NCI-H1436 treated with DMSO at 0.1 percent for 48 hours (cell line): ENCODE measurements around the gene ARHGEF4.

Experiments used
- DNase-seq: peaks from one replicate; lab custom pipeline; 2025; lab: John Stamatoyannopoulos, UW

The ARHGEF4 gene, protein sequence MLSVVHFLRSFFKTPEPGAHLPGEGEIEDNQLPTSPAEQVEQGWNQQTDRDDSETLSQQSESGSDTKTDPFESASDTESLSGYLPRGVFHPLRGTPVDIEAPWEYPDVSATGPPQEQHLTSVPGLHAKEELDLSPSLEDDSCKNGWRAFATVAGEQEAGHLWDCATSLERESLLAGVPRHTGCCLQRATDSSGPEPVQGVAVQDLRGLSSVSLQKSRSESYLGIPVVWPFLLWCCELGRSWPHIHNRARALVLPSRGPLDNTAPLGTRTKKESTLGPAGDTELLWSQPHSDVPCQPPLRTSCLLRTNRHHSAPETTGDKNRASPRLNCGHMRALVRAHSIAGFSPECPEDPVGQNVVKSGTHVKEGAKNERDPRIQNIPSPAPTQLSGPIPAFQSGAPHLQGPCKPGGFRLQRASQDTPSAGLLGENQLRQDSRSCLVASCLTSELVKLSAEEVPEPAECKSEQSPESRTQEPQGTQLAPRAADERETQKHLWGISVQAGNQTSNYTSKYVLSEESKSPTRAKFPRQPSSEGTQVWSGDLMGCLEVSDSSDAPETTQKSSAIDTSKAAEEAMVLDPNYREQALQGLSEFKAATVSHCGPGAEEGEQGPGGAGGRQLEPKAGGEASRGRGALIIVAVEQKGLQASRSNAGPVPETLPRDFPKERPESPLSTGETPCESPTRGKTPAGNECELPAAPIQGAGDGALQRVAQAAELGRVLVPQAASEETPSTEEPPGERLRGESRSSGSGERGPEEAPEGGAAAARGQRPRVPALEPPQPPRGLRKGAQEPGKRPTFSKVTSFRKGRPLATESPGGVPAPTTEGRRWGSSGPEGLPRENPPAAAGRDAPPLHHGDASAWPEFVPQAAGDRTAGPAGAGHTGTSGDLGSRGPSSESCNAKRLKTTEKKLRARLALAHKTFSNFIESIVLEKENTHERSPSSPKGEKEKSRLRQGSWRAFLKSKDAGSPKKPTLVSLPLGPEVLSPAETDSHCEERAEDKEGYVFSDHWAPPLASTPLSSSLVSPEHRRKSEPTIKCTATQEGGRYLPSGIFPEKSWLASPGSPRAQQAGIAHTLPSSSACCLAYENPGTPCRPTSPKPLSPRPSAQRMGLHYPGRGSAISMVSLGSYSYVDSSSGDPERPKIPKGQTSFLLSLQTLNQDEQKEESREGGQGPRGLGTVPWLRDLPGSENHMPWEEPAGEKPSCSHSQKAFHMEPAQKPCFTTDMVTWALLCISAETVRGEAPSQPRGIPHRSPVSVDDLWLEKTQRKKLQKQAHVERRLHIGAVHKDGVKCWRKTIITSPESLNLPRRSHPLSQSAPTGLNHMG (N-terminal part only)

DNA sequence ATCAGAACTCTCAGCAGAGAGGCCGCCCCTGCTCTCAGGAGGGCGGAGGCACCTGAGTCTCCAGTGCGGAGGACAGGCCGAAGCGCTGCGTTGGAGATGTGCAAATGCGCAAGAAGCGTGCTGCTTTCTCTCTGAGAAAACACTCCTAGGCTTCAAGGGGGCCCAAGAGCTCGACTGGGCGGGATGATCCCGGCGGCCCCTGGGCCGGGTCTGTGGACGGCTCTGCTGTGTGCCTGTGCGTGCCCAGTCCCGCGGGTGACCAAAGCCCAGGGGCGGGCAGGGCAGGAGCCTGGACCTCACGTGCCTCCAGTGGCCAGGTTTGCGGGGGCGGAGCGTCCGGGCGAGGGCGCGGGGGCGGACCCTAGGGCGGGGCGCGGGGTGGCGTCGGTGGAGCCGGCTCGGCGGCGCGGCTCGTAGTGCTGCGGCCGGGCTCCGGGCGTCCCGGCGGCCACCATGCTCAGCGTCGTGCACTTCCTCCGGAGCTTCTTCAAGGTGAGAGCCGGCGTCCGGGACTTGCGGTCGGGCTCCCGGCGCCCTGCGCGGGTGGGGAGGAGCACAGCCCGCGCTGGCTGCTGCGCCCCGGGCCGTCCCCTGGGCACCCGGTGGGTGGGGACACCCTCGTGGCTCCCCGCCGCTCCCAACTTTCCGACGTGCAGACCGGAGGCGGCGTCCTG lies at the start of gene ARHGEF4:
TSS of gene ARHGEF4 (plus strand) at position 414 of the 674 bp plus-strand sequence. CDS start at position 454, 40 bp downstream.
- no peak for DNase-seq

DNA sequence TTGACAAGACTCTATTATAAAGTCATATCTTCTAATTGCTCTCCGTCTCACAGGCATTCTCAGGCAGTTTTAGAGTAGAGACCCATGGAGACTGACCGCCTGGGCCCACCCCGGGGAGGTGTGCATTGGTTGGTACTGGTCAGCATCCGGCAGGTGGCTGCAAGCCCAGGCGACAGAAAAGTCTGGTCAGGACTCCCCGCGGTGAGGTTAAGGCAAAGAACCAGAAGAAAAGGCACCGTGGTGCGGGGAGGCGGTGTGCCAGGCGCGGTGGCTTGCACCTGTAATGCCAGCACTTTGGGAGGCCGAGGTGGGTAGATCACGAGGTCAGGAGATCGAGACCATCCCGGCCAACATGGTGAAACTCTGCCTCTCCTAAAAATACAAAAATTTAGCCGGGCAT lies 48.9 kb upstream of the ARHGEF4 start:
- no peak for DNase-seq

- no peak for DNase-seq
Observed at GRCh38 chr2:130790312-130790711, 46.4 kb upstream of the ARHGEF4 start.

- DNase-seq: no peak
Observed at GRCh38 chr2:130790804-130791616, 45.7 kb upstream of the ARHGEF4 start.

DNA sequence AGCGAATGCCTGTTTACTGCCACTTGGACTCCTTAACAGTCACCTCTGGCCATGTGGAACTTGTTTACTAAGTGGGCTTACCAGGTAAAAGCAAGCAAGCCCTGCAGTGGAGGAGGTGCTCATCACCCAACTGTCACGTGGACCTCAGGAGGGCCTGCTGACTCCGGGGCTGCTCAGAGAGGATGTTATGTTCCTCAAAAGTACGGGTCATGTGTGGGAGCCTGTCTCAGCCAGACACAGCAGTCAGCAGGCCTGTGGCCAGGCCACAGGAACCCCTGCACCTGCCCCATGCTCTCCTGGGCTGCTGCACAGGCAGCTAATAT lies 45.1 kb upstream of the ARHGEF4 start:
- no peak for DNase-seq

- DNase-seq: no peak
Observed at GRCh38 chr2:130795431-130795830, 41.3 kb upstream of the ARHGEF4 start.

GRCh38 chr2:130796290-130796689 lies 40.4 kb upstream of the ARHGEF4 start:
- DNase-seq: no peak

GRCh38 chr2:130797493-130798435 lies 39.0 kb upstream of the ARHGEF4 start:
- peak; percentile 59 for DNase-seq

DNA sequence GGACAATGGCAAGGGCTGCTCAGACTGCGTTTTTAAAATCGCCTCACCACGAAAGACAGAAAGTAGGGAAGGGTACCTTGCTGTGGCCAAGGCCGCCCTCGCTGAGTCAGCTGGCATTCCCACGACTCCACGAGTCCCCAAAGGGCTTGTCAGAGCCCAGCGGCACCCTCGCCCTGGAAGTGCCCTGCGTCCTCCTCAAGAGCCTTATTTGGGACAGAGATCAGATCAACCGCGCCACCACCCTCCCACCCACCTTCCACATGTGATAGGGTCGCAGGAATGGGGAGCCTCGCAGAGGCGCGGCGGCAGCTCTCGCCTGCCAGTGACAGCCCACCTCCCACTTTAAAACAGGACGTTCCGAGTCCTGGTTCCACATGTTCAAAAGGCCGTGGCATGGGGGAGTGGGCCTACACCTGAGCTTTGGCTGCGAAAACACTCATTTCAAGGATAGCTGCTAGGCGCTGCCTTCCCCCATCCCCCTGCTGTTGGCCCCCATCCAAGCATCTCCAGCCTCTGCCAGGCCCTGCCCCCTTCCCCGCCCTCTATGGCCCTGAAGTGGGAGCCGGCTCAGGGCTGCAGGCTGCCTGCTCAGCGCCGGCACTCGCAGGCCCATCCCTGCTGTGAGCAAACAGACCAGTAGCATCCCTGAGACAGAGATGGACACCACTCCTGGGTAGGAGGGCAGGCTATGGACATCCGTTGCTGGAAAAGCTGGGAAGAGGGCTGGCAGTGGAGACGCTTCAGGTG lies 38.1 kb upstream of the ARHGEF4 start:
- DNase-seq: no peak

GRCh38 chr2:130799295-130799694 lies 37.4 kb upstream of the ARHGEF4 start:
- no peak for DNase-seq

DNA sequence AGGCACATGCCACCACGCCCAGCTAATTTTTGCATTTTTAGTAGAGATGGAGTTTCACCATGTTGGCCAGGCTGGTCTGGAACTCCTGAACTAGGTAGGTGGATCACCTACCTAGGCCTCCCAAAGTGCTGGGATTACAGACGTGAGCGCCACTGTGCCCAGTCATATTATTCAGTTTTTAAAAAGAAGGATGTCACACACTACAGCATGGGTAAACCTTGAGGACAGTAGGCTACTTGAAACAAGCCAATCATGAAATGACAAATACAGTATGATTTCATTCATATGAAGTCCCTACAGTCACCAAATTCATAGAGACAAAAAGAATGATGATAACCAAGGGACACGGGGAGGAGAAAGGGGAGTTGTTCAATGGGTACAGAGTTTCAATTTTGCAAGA lies 31.1 kb upstream of the ARHGEF4 start:
- no peak for DNase-seq

DNA sequence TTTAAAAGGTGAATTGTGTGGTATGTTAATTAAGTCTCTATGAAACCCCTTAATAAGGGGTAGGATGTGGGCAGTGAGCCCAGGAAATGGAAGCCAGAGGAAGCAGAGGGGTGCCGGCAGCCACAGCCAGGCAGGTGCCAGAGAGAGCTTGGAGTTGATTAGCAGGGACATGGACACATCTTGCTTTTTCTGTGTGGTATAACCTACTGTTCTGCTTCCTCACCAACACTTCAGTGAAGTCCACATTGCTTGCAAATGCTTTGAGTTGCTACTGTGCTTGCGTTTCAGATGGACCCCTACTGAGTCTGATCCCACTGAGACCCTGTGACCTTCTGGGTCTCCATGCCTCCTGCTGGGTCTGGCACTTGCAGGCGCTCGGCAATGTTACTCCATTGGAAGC lies 30.3 kb upstream of the ARHGEF4 start:
- no peak for DNase-seq

DNA sequence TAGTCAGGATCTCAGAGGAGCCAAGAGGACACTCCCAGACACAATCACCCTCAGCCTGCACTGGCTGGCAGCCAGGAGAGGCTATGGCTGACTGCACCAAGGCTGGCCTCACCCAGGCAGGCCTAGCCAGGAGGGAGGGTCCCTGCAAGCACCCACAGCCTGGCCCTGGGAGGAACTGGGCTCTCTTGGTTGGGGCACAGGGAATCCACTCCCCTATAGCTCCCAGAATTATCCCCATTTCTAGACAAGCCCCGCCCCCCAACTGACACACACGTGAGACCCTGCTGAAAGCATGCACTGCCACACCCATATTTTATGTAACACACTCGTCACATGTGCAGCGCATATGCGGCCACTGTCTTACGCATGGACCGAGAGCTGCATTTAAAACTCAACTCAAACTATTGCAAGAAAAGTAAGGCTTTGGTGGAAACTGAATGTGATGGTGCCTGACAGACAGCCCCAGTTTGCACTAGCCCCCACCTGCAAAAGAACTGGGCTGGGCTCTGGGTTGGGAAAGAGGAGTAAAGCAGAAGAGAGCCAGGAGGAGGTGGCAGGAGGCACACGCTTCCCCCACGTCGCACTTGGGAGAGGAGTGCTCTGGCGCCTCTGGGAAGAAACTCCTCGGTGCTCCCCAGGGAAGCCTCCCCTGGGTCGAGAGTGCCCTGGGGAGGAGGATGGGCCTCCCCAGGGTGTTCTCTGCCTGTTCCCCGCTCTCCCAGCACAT lies 28.9 kb upstream of the ARHGEF4 start:
- no peak for DNase-seq

DNA sequence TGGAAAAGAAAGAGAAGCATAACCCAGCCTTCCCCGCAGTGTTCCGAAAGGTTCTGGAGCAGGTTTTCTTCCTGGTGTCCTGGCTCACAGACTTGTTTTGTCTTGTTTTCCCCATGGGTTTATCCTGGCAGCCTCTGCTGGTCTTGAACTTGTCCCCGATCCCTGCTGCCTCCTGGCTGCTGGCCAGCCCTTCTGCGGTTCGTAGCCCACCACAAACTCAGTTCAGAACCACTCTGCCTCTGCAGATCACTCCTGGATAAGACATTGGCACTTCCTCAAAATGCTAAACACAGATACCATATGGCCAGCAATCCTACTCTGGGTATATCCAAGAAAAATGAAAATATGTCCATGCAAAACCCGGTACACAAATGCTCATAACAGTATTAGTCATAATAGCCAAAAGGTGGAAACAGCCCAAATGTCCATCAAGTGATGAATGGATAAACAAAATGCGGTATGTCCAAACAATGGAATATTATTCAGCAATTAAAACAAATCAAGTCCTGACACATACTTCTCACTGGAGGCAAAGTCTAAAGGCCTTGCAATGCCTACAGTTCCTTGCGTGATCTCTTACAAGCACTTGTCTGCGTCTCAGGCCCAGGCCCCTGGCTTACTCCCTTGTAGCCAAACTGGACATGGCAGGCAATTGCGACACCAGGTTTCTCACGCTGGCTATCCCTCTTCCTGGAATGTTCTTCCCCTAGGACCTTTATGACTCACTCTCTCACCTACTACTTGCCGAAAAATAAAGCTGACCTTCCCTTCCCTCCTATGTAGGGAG lies 28.0 kb upstream of the ARHGEF4 start:
- DNase-seq: no peak

GRCh38 chr2:130810490-130810889 lies 26.2 kb upstream of the ARHGEF4 start:
- DNase-seq: no peak

- DNase-seq: no peak
Observed at GRCh38 chr2:130813722-130814121, 23.0 kb upstream of the ARHGEF4 start.

GRCh38 chr2:130814931-130815680 lies 21.6 kb upstream of the ARHGEF4 start:
- no peak for DNase-seq
